IMR-90 (cell line): Measurements from ENCODE around the gene SNAP91. TPM values are rescaled to one million over a fixed set of nuclear protein-coding genes. Genes with fewer than 3 reads are reported as not detected.

ENCODE experiments used
- ATAC-seq: fragments of 200-7000 bp; cut with Tn5 transposase; 2 replicates; pipeline ENCODE4 v1.9.1; 2020; ENCODE audit warnings: low read depth, mild to moderate bottlenecking, moderate library complexity
- BruUV-seq: library from RNA; stranded (reverse); fragments of 400-500 nt; replicated peaks from 2 replicates; lab custom pipeline; 2021; lab: Mats Ljungman, UMichigan
- CTCF ChIA-PET: fragments of 300-600 bp; formaldehyde crosslinking; extraction: SDS; loops from one replicate; lab custom pipeline; 2021; ENCODE audit warnings: antibody characterized with exemption; lab: Yijun Ruan, JAX
- POLR2A ChIA-PET: fragments of 300-600 bp; sonication (Branson Sonifier 250); formaldehyde crosslinking; loops from one replicate; lab custom pipeline; 2022; ENCODE audit warnings: antibody characterized with exemption; ENCODE audit not compliant: unreplicated experiment; lab: Charles Lee
- DNase-seq: peaks from one replicate; pipeline ENCODE4 v3.0.0; 2013
- H2AFZ ChIP-seq: replicated peaks from 2 replicates; pipeline ENCODE3; 2013; ENCODE audit warnings: low read length, mild to moderate bottlenecking; ENCODE audit not compliant: poor library complexity
- H2AK5ac ChIP-seq: 2 replicates; pipeline ENCODE4 v1.6.1; 2013; ENCODE audit warnings: low read depth, low read length, inconsistent platforms
- H2AK9ac ChIP-seq: replicated peaks from 2 replicates; pipeline ENCODE3; 2013; ENCODE audit warnings: mild to moderate bottlenecking, low read depth, low read length, moderate library complexity; ENCODE audit not compliant: poor library complexity
- H2BK120ac ChIP-seq: 2 replicates; pipeline ENCODE4 v1.6.1; 2013; ENCODE audit warnings: low read depth, low read length, inconsistent platforms
- H2BK15ac ChIP-seq: 3 replicates; pipeline ENCODE4 v1.6.1; 2013; ENCODE audit warnings: low read depth, low read length, inconsistent platforms
- H2BK20ac ChIP-seq: 2 replicates; pipeline ENCODE4 v1.6.1; 2013; ENCODE audit warnings: low read depth, mild to moderate bottlenecking, inconsistent platforms, low read length, moderate library complexity
- H2BK5ac ChIP-seq: 2 replicates; pipeline ENCODE4 v1.6.1; 2013; ENCODE audit warnings: mild to moderate bottlenecking, low read depth, low read length, inconsistent platforms; ENCODE audit not compliant: poor library complexity, severe bottlenecking
- H3K14ac ChIP-seq: replicated peaks from 2 replicates; pipeline ENCODE4 v1.6.1; 2013; ENCODE audit warnings: low read depth, low read length, inconsistent platforms
- H3K18ac ChIP-seq: 2 replicates; pipeline ENCODE4 v1.6.1; 2013; ENCODE audit warnings: low read depth, low read length, control low read depth
- H3K23ac ChIP-seq: 2 replicates; pipeline ENCODE4 v1.6.1; 2013; ENCODE audit warnings: low read depth, low read length, inconsistent platforms
- H3K27ac ChIP-seq: 2 replicates; pipeline ENCODE4 v1.5.1; 2013; ENCODE audit warnings: mild to moderate bottlenecking, control low read depth, low read length; ENCODE audit not compliant: insufficient read depth
- H3K27me3 ChIP-seq: 2 replicates; pipeline ENCODE4 v1.6.1; 2013; ENCODE audit warnings: low read length; ENCODE audit not compliant: control insufficient read depth, insufficient read depth
- H3K36me3 ChIP-seq: 2 replicates; pipeline ENCODE4 v1.6.1; 2013; ENCODE audit warnings: low read length, mixed read lengths; ENCODE audit not compliant: control insufficient read depth, insufficient read depth
- H3K4ac ChIP-seq: 2 replicates; pipeline ENCODE4 v1.6.1; 2013; ENCODE audit warnings: low read depth, low read length, inconsistent platforms
- H3K4me1 ChIP-seq: 2 replicates; pipeline ENCODE4 v1.6.1; 2013; ENCODE audit warnings: low read length, mixed read lengths; ENCODE audit not compliant: control insufficient read depth, insufficient read depth
- H3K4me2 ChIP-seq: 2 replicates; pipeline ENCODE4 v1.6.1; 2013; ENCODE audit warnings: low read depth, mild to moderate bottlenecking, control low read depth, low read length, moderate library complexity
- H3K4me3 ChIP-seq: 2 replicates; pipeline ENCODE4 v1.5.1; 2013; ENCODE audit warnings: low read depth, mild to moderate bottlenecking, control low read depth, low read length, moderate library complexity; ENCODE audit not compliant: insufficient read depth
- H3K56ac ChIP-seq: 2 replicates; pipeline ENCODE4 v1.6.1; 2013; ENCODE audit warnings: low read length, inconsistent platforms; ENCODE audit not compliant: insufficient read depth; ENCODE audit errors: extremely low read depth
- H3K79me1 ChIP-seq, 2 experiments: 2 replicates each; pipeline ENCODE4 v1.6.1; 2013; ENCODE audit warnings: low read length in 2 of 2, inconsistent platforms in 1 of 2, low read depth in 1 of 2
- H3K9ac ChIP-seq: 2 replicates; pipeline ENCODE4 v1.6.1; 2013; ENCODE audit warnings: low read depth, low read length, control low read depth
- H3K9me1 ChIP-seq: 2 replicates; pipeline ENCODE4 v1.6.1; 2013; ENCODE audit warnings: low read length, inconsistent platforms; ENCODE audit not compliant: insufficient read depth
- H3K9me3 ChIP-seq: 2 replicates; pipeline ENCODE4 v1.6.1; 2013; ENCODE audit warnings: low read length; ENCODE audit not compliant: control insufficient read depth, insufficient read depth
- H4K20me1 ChIP-seq: 2 replicates; pipeline ENCODE4 v1.6.1; 2013; ENCODE audit warnings: low read length, inconsistent platforms; ENCODE audit not compliant: insufficient read depth
- H4K5ac ChIP-seq: 2 replicates; pipeline ENCODE4 v1.6.1; 2013; ENCODE audit warnings: mild to moderate bottlenecking, low read depth, low read length, control low read depth
- H4K8ac ChIP-seq, 2 experiments: 2 replicates each; pipeline ENCODE4 v1.6.1; 2013; ENCODE audit warnings: low read depth in 2 of 2, low read length in 2 of 2, control low read depth in 1 of 2, inconsistent platforms in 1 of 2
- H4K91ac ChIP-seq: 2 replicates; pipeline ENCODE4 v1.6.1; 2013; ENCODE audit warnings: low read depth, low read length, inconsistent platforms; ENCODE audit not compliant: insufficient read depth
- CTCF ChIP-seq: conservative IDR thresholded peaks from 2 replicates; pipeline ENCODE4 v1.5.1; 2012; ENCODE audit warnings: mild to moderate bottlenecking, low read depth, low read length, improper control_type of control experiment
- ELK1 ChIP-seq: fragments of 150-350 bp; IDR thresholded peaks from 2 replicates; pipeline ENCODE4 v1.6.1; 2016; ENCODE audit warnings: low read depth, mild to moderate bottlenecking, low read length, moderate library complexity, borderline replicate concordance
- FOS ChIP-seq: fragments of 150-350 bp; IDR thresholded peaks from 2 replicates; pipeline ENCODE4 v1.6.1; 2016; ENCODE audit warnings: low read depth, low read length
- MAFK ChIP-seq: IDR thresholded peaks from 2 replicates; pipeline ENCODE4 v1.6.1; 2012; ENCODE audit warnings: low read depth, low read length, improper control_type of control experiment
- MAZ ChIP-seq: IDR thresholded peaks from 2 replicates; pipeline ENCODE4 v1.6.1; 2012; ENCODE audit warnings: low read depth, mild to moderate bottlenecking, low read length, improper control_type of control experiment, moderate library complexity, borderline replicate concordance
- NFE2L2 ChIP-seq: fragments of 150-350 bp; IDR thresholded peaks from 2 replicates; pipeline ENCODE4 v1.6.1; 2016; ENCODE audit warnings: low read depth, mild to moderate bottlenecking, low read length
- RCOR1 ChIP-seq: IDR thresholded peaks from 2 replicates; pipeline ENCODE4 v1.6.1; 2012; ENCODE audit warnings: mild to moderate bottlenecking, low read length, improper control_type of control experiment; ENCODE audit not compliant: insufficient replicate concordance
- WGBS, 2 experiments: methylation state at CpG; one replicate each; pipeline versions ENCODE4 v1.1.5 to v1.1.7; 2013; ENCODE audit warnings: missing lambda C conversion rate in 2 of 2; ENCODE audit not compliant: insufficient read length in 1 of 2; ENCODE audit errors: extremely low coverage in 2 of 2; 5-methylcytosine and 5-hydroxymethylcytosine counted together
- dilution Hi-C: fragments of 300-500 bp; cut with HindIII; formaldehyde crosslinking; loops from one replicate; pipeline ENCODE4 v1.14.3; 2018; ENCODE audit warnings: low sequenced_read_pairs; ENCODE audit not compliant: unreplicated experiment
- in situ Hi-C: fragments of 300-500 bp; cut with MboI; formaldehyde crosslinking; loops from 3 replicates; pipeline ENCODE4 v1.14.3; 2019; ENCODE audit warnings: low sequenced_read_pairs, inconsistent platforms, mixed read lengths
- intact Hi-C: fragments of 100-400 bp; cut with micrococcal nuclease; formaldehyde crosslinking; loops from 2 replicates; pipeline ENCODE4 v1.10.0; 2022
- polyA plus RNA-seq, 3 experiments: library from polyadenylated mRNA; depleted of rRNA; stranded (reverse); fragments of >200 nt; gene quantifications; 2 replicates each; pipeline ENCODE4 v1.2.3, GENCODE V29; 2012; ENCODE audit warnings: low replicate concordance in 1 of 3
- total RNA-seq: library from RNA; depleted of rRNA; stranded (reverse); fragments of >200 nt; gene quantifications from 2 replicates; pipeline ENCODE4 v1.2.3, GENCODE V29; 2012

SNAP91 gene
- total and polyA plus RNA-seq, 2 of the 4 experiments (the other 2 are of a cell fraction), result not detected

DNA sequence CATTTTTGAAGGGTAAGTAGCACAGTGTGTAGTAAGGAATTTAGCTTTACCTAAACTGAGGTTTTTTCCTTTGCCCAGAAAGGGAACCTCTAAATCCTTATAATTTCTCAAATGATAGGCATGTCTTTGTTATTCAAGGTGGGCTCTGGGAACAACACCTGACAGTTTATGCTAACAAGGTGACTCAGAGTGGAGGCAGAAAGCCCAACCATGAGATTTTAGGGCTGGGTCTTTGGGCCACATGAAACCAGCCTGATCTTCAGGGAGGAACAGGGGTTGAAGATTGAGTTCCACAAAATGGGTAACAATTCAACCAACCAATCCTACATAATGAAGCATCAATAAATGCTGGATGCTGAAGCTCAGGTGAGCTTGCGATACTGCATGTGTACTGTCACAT lies 149.9 kb downstream of the SNAP91 start:
- Histone ChIP-seq H3K4me3 (no peak overlapping the region), H3K27me3 (peaks cover 6% of the 10 kb centered on the region; the same call in 1 of the 2 replicates), H2AFZ (no peak overlapping the region), H3K14ac (no peak overlapping the region), H3K4me1 (no peaks in the 10 kb centered on the region), H3K9ac (no peak overlapping the region), H4K20me1 (no peaks in the 10 kb centered on the region), H2BK15ac (no peak overlapping the region), H3K23ac (no peak overlapping the region), H3K9me3 (no peaks in the 10 kb centered on the region), H4K8ac (no peak overlapping the region), H2BK120ac (no peak overlapping the region), H3K27ac (no peak overlapping the region), H3K36me3 (no peaks in the 10 kb centered on the region), H3K18ac (no peak overlapping the region), H2BK5ac (no peak overlapping the region), H3K4ac (no peak overlapping the region), H3K9me1 (no peaks in the 10 kb centered on the region), H4K91ac (no peak overlapping the region), H3K56ac (no peak overlapping the region), H2AK9ac (no peak overlapping the region), H3K4me2 (no peak overlapping the region), H2BK20ac (no peak overlapping the region), H2AK5ac (no peak overlapping the region), H3K79me1 (no peaks in the 10 kb centered on the region), H4K5ac (no peak overlapping the region)
- intact Hi-C loops, result no loop called here
- WGBS, 2 experiments, result no CpG with 5 or more reads among the region's 1 CpG
- in situ Hi-C loops, result no loop called here
- BruUV-seq, result no TSS peak
- DNase-seq, result no peak
- no peak for ATAC-seq
- CTCF ChIA-PET, result interaction anchor here (0.6 kb wide), 2 partner anchors 40 to 337 kb away, joined by 3 read pairs; no protein-coding TSS in a partner anchor
- no peak for TF ChIP-seq ELK1
- no peak for TF ChIP-seq MAFK
- TF ChIP-seq CTCF, result no peak
- TF ChIP-seq MAZ, result no peak
- no peak for TF ChIP-seq RCOR1
- no peak for TF ChIP-seq FOS
- TF ChIP-seq NFE2L2, result no peak
- dilution Hi-C loops, result no loop called here
- POLR2A ChIA-PET, result no interaction called here
